Breast epithelium (tissue), 3 donors: ENCODE data around the gene MYRF.

Source experiments
- CTCF ChIP-seq, 3 donors: fragments of 450-650 bp; IDR thresholded peaks; one replicate each; pipeline ENCODE4 v1.5.1; 2016 to 2017; ENCODE audit warnings: antibody characterized with exemption in 3 of 3, mild to moderate bottlenecking in 3 of 3, moderate library complexity in 3 of 3
- POLR2A ChIP-seq: fragments of 450-650 bp; IDR thresholded peaks from one replicate; pipeline ENCODE4 v1.6.1; 2016; ENCODE audit warnings: antibody characterized with exemption, mild to moderate bottlenecking, moderate library complexity
- POLR2AphosphoS5 ChIP-seq, 3 donors: sonication (generic); formaldehyde crosslinking; IDR thresholded peaks; one replicate each; pipeline ENCODE4 v1.6.1; 2017; ENCODE audit warnings: antibody characterized with exemption in 3 of 3

DNA sequence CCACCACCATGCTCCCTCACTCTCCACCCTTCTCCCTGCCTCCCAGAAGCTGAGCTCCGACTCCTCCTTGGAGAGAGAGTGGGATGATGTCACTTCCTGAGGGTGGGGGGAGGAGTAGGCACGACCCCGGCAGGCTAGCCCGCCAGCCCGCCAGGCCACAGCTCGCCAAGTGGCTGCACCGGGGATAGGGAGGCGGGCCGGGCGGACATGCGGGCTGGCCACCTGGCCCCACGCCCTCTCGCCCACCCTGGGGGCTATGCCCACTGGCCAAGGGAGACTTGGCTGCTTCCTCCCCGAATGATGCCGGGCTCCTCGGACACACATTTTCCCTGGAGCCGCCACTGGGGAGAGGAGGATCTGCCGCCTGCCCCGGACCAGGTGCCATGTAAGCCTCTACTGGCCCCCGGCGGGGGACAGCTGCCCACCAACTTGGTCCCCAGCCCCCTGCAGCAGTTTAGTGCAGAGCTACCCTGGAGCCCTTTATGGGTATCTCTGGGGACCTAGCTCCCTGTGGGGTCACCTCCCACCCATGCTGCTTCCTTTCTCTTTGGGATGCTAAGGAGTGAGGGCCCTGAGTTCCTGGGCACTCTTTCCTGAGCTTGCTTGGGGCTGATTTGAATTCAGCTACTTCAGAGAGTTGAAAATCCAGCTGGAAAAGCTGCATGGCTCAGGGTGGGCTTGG is 33.7 kb upstream of the MYRF start:
- TF ChIP-seq CTCF (IDR thresholded peaks at IDR 0.05) (no peak), POLR2A (no peak), POLR2AphosphoS5 (IDR thresholded peaks at IDR 0.05) (no peak)
